SJSA1 (cell line): ENCODE measurements around the gene SYNE1. TPM values are rescaled to one million over a fixed set of nuclear protein-coding genes. Genes with fewer than 3 reads are reported as not detected.

Experiments
- DNase-seq, 2 experiments: peaks; one replicate each; pipeline ENCODE4 v3.0.0-alpha.2; 2015 to 2020; ENCODE audit warnings: low spot score in 2 of 2, low read depth in 1 of 2
- H3K27ac ChIP-seq: fragments of 250-450 bp; sonication (Bioruptor Pico); 2 replicates; pipeline ENCODE4 v1.5.1; 2020; ENCODE audit warnings: mild to moderate bottlenecking, moderate library complexity
- H3K27me3 ChIP-seq: fragments of 250-450 bp; sonication (Bioruptor Pico); replicated peaks from 2 replicates; pipeline ENCODE4 v1.5.1; 2020; ENCODE audit warnings: mild to moderate bottlenecking, moderate library complexity
- H3K36me3 ChIP-seq: fragments of 250-450 bp; sonication (Bioruptor Pico); 2 replicates; pipeline ENCODE4 v1.5.1; 2020; ENCODE audit warnings: mild to moderate bottlenecking
- H3K4me1 ChIP-seq: fragments of 250-450 bp; sonication (Bioruptor Pico); replicated peaks from 2 replicates; pipeline ENCODE4 v1.6.1; 2021; ENCODE audit warnings: mild to moderate bottlenecking
- H3K4me3 ChIP-seq: fragments of 250-450 bp; sonication (Bioruptor Pico); 2 replicates; pipeline ENCODE4 v1.5.1; 2020; ENCODE audit warnings: mild to moderate bottlenecking
- H3K9me3 ChIP-seq: fragments of 250-450 bp; sonication (Bioruptor Pico); replicated peaks from 2 replicates; pipeline ENCODE4 v1.5.1; 2020; ENCODE audit warnings: mild to moderate bottlenecking
- total RNA-seq: library from RNA; depleted of rRNA; stranded (reverse); fragments of >200 nt; shearing (Covaris generic); gene quantifications from 2 replicates; pipeline ENCODE4 v1.2.3, GENCODE V29; 2014

The SYNE1 gene
- total RNA-seq, 1 experiment from 2014 or later = 53.6 TPM

GRCh38 chr6:152301765-152302568 lies 335.2 kb downstream of the SYNE1 start:
- H3K4me1 ChIP-seq = peaks cover 5% of the 10 kb centered on the region
- no peaks in the 10 kb centered on the region for H3K27me3 ChIP-seq
- H3K27ac ChIP-seq = peak overlapping the region; percentile 35
- H3K9me3 ChIP-seq = no peaks in the 10 kb centered on the region
- DNase-seq = peak; percentile 84 to 89
- peak overlapping the region; percentile 53 for H3K4me3 ChIP-seq
- H3K36me3 ChIP-seq = no peaks in the 10 kb centered on the region; the same call in 1 of the 2 replicates

GRCh38 chr6:152301021-152301764 lies 336.0 kb downstream of the SYNE1 start:
- no peaks in the 10 kb centered on the region for H3K27me3 ChIP-seq
- no peaks in the 10 kb centered on the region; the same call in 1 of the 2 replicates for H3K36me3 ChIP-seq
- H3K9me3 ChIP-seq = no peaks in the 10 kb centered on the region
- peaks cover 5% of the 10 kb centered on the region for H3K4me1 ChIP-seq
- H3K4me3 ChIP-seq = peak overlapping the region; percentile 53
- DNase-seq = no peak
- H3K27ac ChIP-seq = peak overlapping the region; percentile 35

- no peaks in the 10 kb centered on the region for H3K9me3 ChIP-seq
- H3K36me3 ChIP-seq = no peaks in the 10 kb centered on the region; the same call in 1 of the 2 replicates
- no peak for DNase-seq
- no peak overlapping the region for H3K27ac ChIP-seq
- no peak overlapping the region for H3K4me3 ChIP-seq
- H3K4me1 ChIP-seq = peaks cover 5% of the 10 kb centered on the region
- no peaks in the 10 kb centered on the region for H3K27me3 ChIP-seq
Observed at GRCh38 chr6:152300517-152300916, 336.6 kb downstream of the SYNE1 start.

- Histone ChIP-seq H3K27me3 (no peaks in the 10 kb centered on the region), H3K36me3 (peaks cover under 1% of the 10 kb centered on the region), H3K4me3 (no peak overlapping the region), H3K4me1 (peaks cover 5% of the 10 kb centered on the region), H3K9me3 (no peaks in the 10 kb centered on the region), H3K27ac (no peak overlapping the region)
- DNase-seq = no peak
Observed at GRCh38 chr6:152298848-152299735, 338.1 kb downstream of the SYNE1 start.

GRCh38 chr6:152298055-152298647 lies 339.0 kb downstream of the SYNE1 start:
- H3K4me3 ChIP-seq = no peak overlapping the region
- H3K36me3 ChIP-seq = peaks cover 10% of the 10 kb centered on the region
- peaks cover 5% of the 10 kb centered on the region for H3K4me1 ChIP-seq
- H3K27me3 ChIP-seq = no peaks in the 10 kb centered on the region
- H3K9me3 ChIP-seq = no peaks in the 10 kb centered on the region
- H3K27ac ChIP-seq = no peak overlapping the region
- DNase-seq = no peak

GRCh38 chr6:152296648-152297376 lies 340.4 kb downstream of the SYNE1 start:
- H3K27me3 ChIP-seq = no peaks in the 10 kb centered on the region
- peaks cover 12% of the 10 kb centered on the region for H3K36me3 ChIP-seq
- H3K4me1 ChIP-seq = peaks cover 5% of the 10 kb centered on the region
- H3K27ac ChIP-seq = no peak overlapping the region
- no peak overlapping the region for H3K4me3 ChIP-seq
- no peaks in the 10 kb centered on the region for H3K9me3 ChIP-seq
- no peak for DNase-seq

- no peaks in the 10 kb centered on the region for H3K27me3 ChIP-seq
- DNase-seq = no peak
- H3K27ac ChIP-seq = no peak overlapping the region
- H3K4me1 ChIP-seq = peaks cover under 1% of the 10 kb centered on the region
- H3K9me3 ChIP-seq = no peaks in the 10 kb centered on the region
- H3K36me3 ChIP-seq = peaks cover 15% of the 10 kb centered on the region
- no peak overlapping the region for H3K4me3 ChIP-seq
Observed at GRCh38 chr6:152295920-152296319, 341.2 kb downstream of the SYNE1 start.

GRCh38 chr6:152295346-152295745 lies 341.8 kb downstream of the SYNE1 start:
- no peak overlapping the region for H3K4me3 ChIP-seq
- H3K9me3 ChIP-seq = no peaks in the 10 kb centered on the region
- H3K27me3 ChIP-seq = no peaks in the 10 kb centered on the region
- no peak overlapping the region for H3K27ac ChIP-seq
- DNase-seq = no peak
- H3K4me1 ChIP-seq = no peaks in the 10 kb centered on the region
- peaks cover 15% of the 10 kb centered on the region for H3K36me3 ChIP-seq

- Histone ChIP-seq H3K4me1 (no peaks in the 10 kb centered on the region), H3K9me3 (no peaks in the 10 kb centered on the region), H3K4me3 (no peak overlapping the region), H3K27me3 (no peaks in the 10 kb centered on the region), H3K36me3 (peaks cover 27% of the 10 kb centered on the region), H3K27ac (no peak overlapping the region)
- no peak for DNase-seq
Observed at GRCh38 chr6:152293404-152293803, 343.8 kb downstream of the SYNE1 start.

GRCh38 chr6:152292555-152292954 lies 344.6 kb downstream of the SYNE1 start:
- Histone ChIP-seq H3K36me3 (peaks cover 27% of the 10 kb centered on the region), H3K9me3 (no peaks in the 10 kb centered on the region), H3K27ac (no peak overlapping the region), H3K4me1 (no peaks in the 10 kb centered on the region), H3K27me3 (no peaks in the 10 kb centered on the region), H3K4me3 (no peak overlapping the region)
- DNase-seq = no peak

GRCh38 chr6:152290693-152291092 lies 346.5 kb downstream of the SYNE1 start:
- DNase-seq = no peak
- H3K27ac ChIP-seq = no peak overlapping the region
- H3K27me3 ChIP-seq = no peaks in the 10 kb centered on the region
- no peak overlapping the region for H3K4me3 ChIP-seq
- H3K9me3 ChIP-seq = no peaks in the 10 kb centered on the region
- peaks cover 33% of the 10 kb centered on the region for H3K36me3 ChIP-seq
- no peaks in the 10 kb centered on the region for H3K4me1 ChIP-seq

- no peak for DNase-seq
- Histone ChIP-seq H3K36me3 (peaks cover 30% of the 10 kb centered on the region), H3K27me3 (no peaks in the 10 kb centered on the region), H3K4me3 (no peak overlapping the region), H3K27ac (no peak overlapping the region), H3K9me3 (no peaks in the 10 kb centered on the region), H3K4me1 (no peaks in the 10 kb centered on the region)
Observed at GRCh38 chr6:152277826-152278329, 359.3 kb downstream of the SYNE1 start.
